Karpas-422 (cell line): ENCODE measurements around the gene PLEKHG7. TPM values are rescaled to one million over a fixed set of nuclear protein-coding genes. Genes with fewer than 3 reads are reported as not detected.
"Not testable (repeated sequence)": the region's sequence is repeated elsewhere in the genome, so short reads cannot be mapped to it uniquely, and the experiment has no call there.

Experiments used
- DNase-seq: peaks from one replicate; pipeline ENCODE4 v3.0.0-alpha.2; 2015
- H2AFZ ChIP-seq: fragments of 200-600 bp; sonication (generic); 2 replicates; pipeline ENCODE4 v1.6.1; 2014; ENCODE audit warnings: antibody characterized with exemption, low read length, mixed read lengths
- H3K27ac ChIP-seq: fragments of 200-600 bp; sonication (generic); 2 replicates; pipeline ENCODE4 v1.5.1; 2014; ENCODE audit warnings: mild to moderate bottlenecking, low read length, moderate library complexity
- H3K27me3 ChIP-seq: fragments of 200-600 bp; sonication (generic); 2 replicates; pipeline ENCODE4 v1.6.1; 2014; ENCODE audit warnings: low read length, mixed read lengths
- H3K36me3 ChIP-seq: fragments of 200-600 bp; sonication (generic); 2 replicates; pipeline ENCODE4 v1.6.1; 2014; ENCODE audit warnings: low read length, mixed read lengths; ENCODE audit not compliant: insufficient read depth
- H3K4me1 ChIP-seq: fragments of 200-600 bp; sonication (generic); 2 replicates; pipeline ENCODE4 v1.6.1; 2014; ENCODE audit warnings: mild to moderate bottlenecking, low read length, mixed read lengths
- H3K4me2 ChIP-seq: fragments of 200-600 bp; sonication (generic); 2 replicates; pipeline ENCODE4 v1.6.1; 2014; ENCODE audit warnings: low read length, low read depth, mild to moderate bottlenecking; ENCODE audit not compliant: poor library complexity, severe bottlenecking
- H3K4me3 ChIP-seq: fragments of 200-600 bp; sonication (generic); 2 replicates; pipeline ENCODE4 v1.5.1; 2014; ENCODE audit warnings: mild to moderate bottlenecking, antibody characterized with exemption, low read length, mixed read lengths
- H3K79me2 ChIP-seq: fragments of 200-600 bp; sonication (generic); 2 replicates; pipeline ENCODE4 v1.6.1; 2014; ENCODE audit warnings: mild to moderate bottlenecking, low read length, mixed read lengths
- H3K9ac ChIP-seq: fragments of 200-600 bp; sonication (generic); 2 replicates; pipeline ENCODE4 v1.6.0; 2014; ENCODE audit warnings: low read length
- H3K9me2 ChIP-seq: fragments of 200-600 bp; sonication (generic), shearing (Covaris generic); replicated peaks from 2 replicates; pipeline ENCODE4 v1.6.0; 2014; ENCODE audit warnings: mild to moderate bottlenecking, low read length, moderate library complexity; ENCODE audit not compliant: insufficient read depth
- H3K9me3 ChIP-seq: fragments of 300-700, 200-600 bp; sonication (generic); 2 replicates; pipeline ENCODE4 v1.6.1; 2014; ENCODE audit warnings: low read length, mixed read lengths
- H4K20me1 ChIP-seq: fragments of 200-600 bp; sonication (generic); 2 replicates; pipeline ENCODE4 v1.6.1; 2014; ENCODE audit warnings: mild to moderate bottlenecking, antibody characterized with exemption, low read length, low read depth; ENCODE audit not compliant: insufficient read depth
- total RNA-seq: library from RNA; depleted of rRNA; stranded (reverse); fragments of >200 nt; shearing (Covaris generic); gene quantifications from 2 replicates; pipeline ENCODE4 v1.2.3, GENCODE V29; 2014; ENCODE audit warnings: low replicate concordance

Gene PLEKHG7
- total RNA-seq, 1 experiment from 2014 or later = not detected

DNA sequence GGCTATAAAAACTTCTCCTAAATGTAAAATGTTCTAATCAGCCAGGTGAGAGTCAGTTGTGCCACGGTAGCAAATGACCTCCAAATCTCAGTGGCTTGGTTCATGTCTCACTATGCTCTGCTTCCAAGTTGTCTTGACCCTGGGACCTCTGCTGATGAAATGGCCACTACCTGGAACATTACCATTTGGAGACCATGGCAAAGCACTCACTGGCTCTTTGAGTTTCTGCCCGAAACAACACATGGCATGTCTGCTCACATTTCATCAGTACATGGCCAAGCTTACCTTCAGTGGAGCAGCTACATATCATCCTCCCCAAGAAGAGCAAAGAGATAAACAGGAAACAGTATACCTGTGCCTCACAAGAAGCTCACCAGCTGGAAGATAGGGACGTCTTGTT lies 40.2 kb downstream of the PLEKHG7 start:
- H4K20me1 ChIP-seq = no peaks in the 10 kb centered on the region

DNA sequence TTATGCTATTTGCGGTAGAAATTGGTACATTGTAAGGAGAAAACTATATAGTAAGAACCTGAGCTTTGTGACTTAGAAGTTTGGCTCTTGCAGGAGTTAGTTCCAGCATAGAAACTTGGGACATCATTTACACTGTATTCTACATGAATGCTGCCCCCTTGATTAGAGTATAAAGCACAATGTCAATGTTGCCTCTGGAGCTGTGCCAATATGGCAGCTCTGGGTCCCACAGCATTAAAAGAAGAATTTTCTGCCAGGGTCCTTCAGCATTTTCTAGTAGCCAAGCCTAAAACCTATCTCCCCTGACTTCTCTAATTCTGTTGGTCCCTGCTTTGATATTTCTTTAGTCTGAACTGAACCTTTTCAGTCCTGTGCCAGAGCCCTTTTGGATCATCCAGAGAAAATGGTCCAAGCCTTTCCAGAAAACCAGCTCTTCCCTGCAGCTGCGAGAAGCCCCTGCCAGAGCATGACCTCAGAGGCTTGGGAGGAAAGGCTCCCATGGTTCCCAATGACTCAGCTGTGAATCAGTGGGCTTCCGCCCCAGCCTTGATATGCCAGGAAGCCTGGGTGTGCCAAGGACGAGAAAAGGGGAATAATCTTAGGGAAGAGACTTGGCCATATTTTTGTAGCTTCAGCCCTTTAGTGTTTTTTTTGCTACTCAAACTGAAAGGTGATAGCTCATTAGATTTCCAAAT lies 43.2 kb downstream of the PLEKHG7 start:
- no peak for DNase-seq
- Histone ChIP-seq H3K36me3 (no peaks in the 10 kb centered on the region), H3K9ac (no peak overlapping the region), H3K4me2 (no peak overlapping the region), H3K79me2 (no peaks in the 10 kb centered on the region), H3K27me3 (no peaks in the 10 kb centered on the region), H3K9me3 (no peaks in the 10 kb centered on the region), H3K4me1 (no peaks in the 10 kb centered on the region), H3K9me2 (no peaks in the 10 kb centered on the region), H4K20me1 (no peaks in the 10 kb centered on the region), H2AFZ (no peak overlapping the region), H3K27ac (no peak overlapping the region), H3K4me3 (no peak overlapping the region)

More for the DNA sequence above, 40.2 kb downstream of the PLEKHG7 start:
- Histone ChIP-seq H3K27ac (no peak overlapping the region), H3K4me3 (no peak overlapping the region), H3K4me1 (no peaks in the 10 kb centered on the region), H3K36me3 (no peaks in the 10 kb centered on the region), H3K79me2 (no peaks in the 10 kb centered on the region), H3K4me2 (no peak overlapping the region), H2AFZ (no peak overlapping the region), H3K9me2 (no peaks in the 10 kb centered on the region), H3K9me3 (no peaks in the 10 kb centered on the region), H3K9ac (no peak overlapping the region), H3K27me3 (no peaks in the 10 kb centered on the region)
- DNase-seq = no peak

DNA sequence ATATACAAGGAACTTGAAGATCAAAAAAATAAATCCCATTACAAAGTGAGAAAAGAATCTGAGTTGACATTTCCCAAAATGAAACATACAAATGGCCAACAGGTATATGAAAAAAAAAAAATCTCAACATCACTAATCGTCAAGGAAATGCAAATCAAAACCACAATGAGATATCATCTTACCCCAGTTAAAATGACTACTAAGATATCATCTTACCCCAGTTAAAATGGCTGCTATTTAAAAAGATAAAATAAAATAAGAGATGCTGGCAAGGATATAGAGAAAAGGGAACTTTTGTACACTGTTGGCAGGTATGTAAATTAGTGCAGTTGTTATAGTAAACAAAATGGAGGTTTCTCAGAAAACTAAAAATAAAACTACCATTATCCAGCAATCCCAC lies 44.4 kb downstream of the PLEKHG7 start:
- DNase-seq = no peak
- Histone ChIP-seq H3K79me2 (no peaks in the 10 kb centered on the region), H3K27ac (no peak overlapping the region), H3K9me3 (no peaks in the 10 kb centered on the region), H3K4me2 (no peak overlapping the region), H3K27me3 (no peaks in the 10 kb centered on the region), H3K9ac (no peak overlapping the region), H3K36me3 (no peaks in the 10 kb centered on the region), H3K4me3 (no peak overlapping the region), H3K9me2 (no peaks in the 10 kb centered on the region), H3K4me1 (no peaks in the 10 kb centered on the region), H2AFZ (no peak overlapping the region), H4K20me1 (no peaks in the 10 kb centered on the region)

DNA sequence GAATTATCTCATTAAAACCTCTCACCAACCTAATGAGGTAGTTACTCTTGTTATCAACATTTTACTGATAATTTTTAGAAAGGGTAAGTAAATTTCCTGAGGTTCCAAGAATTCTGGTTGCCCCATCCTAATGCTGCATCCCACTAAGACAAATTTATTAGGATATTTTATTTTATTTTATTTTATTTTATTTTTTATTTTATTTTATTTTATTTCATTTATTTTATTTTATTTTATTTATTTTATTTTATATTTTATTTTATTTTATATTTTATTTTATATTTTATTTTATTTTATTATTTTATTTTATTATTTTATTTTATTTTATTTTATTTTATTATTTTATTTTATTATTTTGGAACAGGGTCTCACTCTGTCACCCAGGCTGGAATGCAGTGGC lies 46.9 kb downstream of the PLEKHG7 start:
- not testable (repeated sequence) for H3K79me2 ChIP-seq, H3K9me2 ChIP-seq, H3K4me3 ChIP-seq, H3K36me3 ChIP-seq, H2AFZ ChIP-seq, H3K4me2 ChIP-seq, H3K27ac ChIP-seq, H3K27me3 ChIP-seq, H4K20me1 ChIP-seq, H3K9me3 ChIP-seq, H3K4me1 ChIP-seq, DNase-seq, H3K9ac ChIP-seq

DNA sequence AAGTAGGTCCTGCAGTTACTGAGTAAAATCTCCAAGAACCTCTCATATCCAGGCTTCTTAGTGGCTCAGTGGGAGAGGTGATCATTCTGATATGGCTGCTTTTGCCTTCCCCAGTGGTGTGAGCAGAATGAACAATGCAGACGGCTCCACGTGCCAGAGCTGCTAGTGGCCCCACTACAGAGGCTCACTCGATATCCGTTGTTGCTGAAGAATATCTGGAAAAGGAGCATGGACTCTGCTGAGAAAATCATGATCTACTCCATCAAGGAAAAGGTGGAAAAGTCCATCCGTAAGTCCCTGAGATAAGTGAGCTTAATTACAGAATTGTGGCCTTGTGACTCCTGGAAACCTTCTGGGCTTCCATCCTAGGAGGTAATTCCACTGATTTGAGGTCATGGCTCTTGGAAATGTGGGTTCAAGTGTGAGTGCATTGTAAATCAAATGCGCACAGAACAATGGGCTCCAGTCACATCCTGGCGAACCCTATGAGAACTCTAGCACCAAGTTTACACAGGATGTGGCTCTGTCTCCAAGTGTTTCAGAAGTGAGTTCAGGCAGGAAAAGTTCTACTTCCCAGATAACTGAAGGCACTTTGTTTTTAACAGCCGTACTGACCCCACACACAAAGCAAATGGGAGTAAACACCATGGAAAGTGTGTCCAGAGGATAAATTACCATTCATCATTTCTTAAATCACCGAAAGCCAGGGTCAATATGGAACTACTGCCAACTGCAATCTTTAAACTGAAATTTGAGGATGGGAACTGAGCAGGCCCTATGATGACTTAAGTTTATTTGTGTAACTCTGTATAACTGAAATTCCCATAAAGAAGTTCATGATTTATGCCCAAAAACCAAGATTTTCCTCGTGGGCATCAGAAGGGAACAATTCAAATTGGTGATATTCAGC lies 51.4 kb downstream of the PLEKHG7 start:
- no peak for DNase-seq
- Histone ChIP-seq H3K27me3 (no peaks in the 10 kb centered on the region), H3K4me2 (no peak overlapping the region), H3K4me1 (no peaks in the 10 kb centered on the region), H3K9ac (no peak overlapping the region), H4K20me1 (no peaks in the 10 kb centered on the region), H3K4me3 (no peak overlapping the region), H3K9me3 (no peaks in the 10 kb centered on the region), H2AFZ (no peak overlapping the region), H3K9me2 (no peaks in the 10 kb centered on the region), H3K36me3 (no peaks in the 10 kb centered on the region), H3K79me2 (no peaks in the 10 kb centered on the region), H3K27ac (no peak overlapping the region)

DNA sequence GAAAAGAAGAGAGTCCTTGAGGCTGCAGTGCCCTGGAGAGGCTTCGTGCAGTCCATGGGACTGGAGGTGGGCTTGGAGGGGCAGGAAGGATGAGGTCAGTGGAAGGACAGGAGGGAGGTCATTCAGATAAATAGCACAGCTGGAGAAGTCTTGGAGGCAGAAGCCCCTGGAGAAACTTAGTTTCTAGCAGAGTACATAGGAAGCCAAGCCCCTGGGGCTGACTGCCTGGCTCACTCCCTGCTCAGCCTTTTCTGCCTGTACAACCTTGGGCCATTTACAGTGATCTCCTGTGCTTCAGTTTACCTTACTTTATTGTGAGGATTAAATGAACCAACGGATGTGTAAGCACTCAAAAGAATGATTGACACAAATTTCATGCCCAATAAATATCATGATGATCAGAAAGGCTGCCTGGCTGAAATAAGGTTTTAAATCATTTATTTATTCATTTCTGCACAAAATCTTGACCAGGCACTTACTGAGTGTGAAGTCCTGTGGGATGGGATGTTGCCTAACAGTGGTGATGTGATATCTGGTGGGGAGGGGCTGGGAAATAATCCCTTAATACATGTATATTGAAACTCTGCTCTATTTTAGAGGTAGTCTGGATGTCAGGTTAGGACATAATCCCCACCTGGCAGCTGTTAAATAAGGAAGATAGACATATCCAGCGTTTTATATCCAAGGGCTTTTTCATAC lies 54.3 kb downstream of the PLEKHG7 start:
- Histone ChIP-seq H3K4me1 (no peaks in the 10 kb centered on the region), H3K9me3 (no peaks in the 10 kb centered on the region), H3K9ac (no peak overlapping the region), H3K36me3 (no peaks in the 10 kb centered on the region), H3K79me2 (no peaks in the 10 kb centered on the region), H4K20me1 (no peaks in the 10 kb centered on the region), H3K9me2 (no peaks in the 10 kb centered on the region), H3K27ac (no peak overlapping the region), H3K4me3 (no peak overlapping the region), H3K27me3 (no peaks in the 10 kb centered on the region), H3K4me2 (no peak overlapping the region), H2AFZ (no peak overlapping the region)
- DNase-seq = no peak

DNA sequence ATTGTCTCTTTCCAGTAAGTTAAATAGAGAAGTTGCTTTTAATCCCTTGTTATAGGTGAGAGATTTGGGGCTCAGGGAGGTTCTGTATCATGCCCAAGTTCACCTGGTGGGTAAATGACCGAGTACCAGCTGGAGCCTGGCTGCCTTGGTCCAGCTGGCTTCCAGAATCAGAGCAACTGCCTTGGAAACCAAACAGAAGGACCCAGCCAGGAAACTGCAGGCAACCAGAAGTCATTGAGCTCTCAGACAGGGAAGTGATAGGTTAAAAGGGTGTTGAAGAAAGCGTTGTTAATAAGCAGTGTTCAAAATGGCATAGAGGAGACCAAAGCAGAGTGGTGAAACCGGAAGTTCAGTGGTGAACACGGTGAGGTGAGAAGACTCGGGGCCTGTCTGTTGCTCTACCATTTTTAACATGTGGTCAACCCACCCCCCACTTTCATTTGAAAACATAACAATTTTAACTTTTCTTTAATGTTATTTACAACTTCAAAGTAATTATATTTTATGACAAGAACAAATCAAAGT lies 54.9 kb downstream of the PLEKHG7 start:
- Histone ChIP-seq H3K36me3 (no peaks in the 10 kb centered on the region), H3K4me3 (no peak overlapping the region), H3K9me3 (no peaks in the 10 kb centered on the region), H3K4me2 (no peak overlapping the region), H3K27me3 (no peaks in the 10 kb centered on the region), H3K4me1 (no peaks in the 10 kb centered on the region), H3K9ac (no peak overlapping the region), H3K9me2 (no peaks in the 10 kb centered on the region), H3K79me2 (no peaks in the 10 kb centered on the region), H3K27ac (no peak overlapping the region), H4K20me1 (no peaks in the 10 kb centered on the region), H2AFZ (no peak overlapping the region)
- DNase-seq = no peak
